Brain microvascular endothelial cell (primary cell): Measurements from ENCODE around the gene NCOR1.

Source experiments
- DNase-seq: peaks from one replicate; pipeline ENCODE4 v3.0.0-alpha.2; 2020
- H3K27ac ChIP-seq: fragments of 250-450 bp; sonication (Bioruptor Pico); 2 replicates; pipeline ENCODE4 v1.5.1; 2020; ENCODE audit warnings: mild to moderate bottlenecking, moderate library complexity
- H3K27me3 ChIP-seq: fragments of 250-450 bp; sonication (Bioruptor Pico); replicated peaks from 2 replicates; pipeline ENCODE4 v1.5.1; 2020; ENCODE audit warnings: mild to moderate bottlenecking
- H3K36me3 ChIP-seq: fragments of 250-450 bp; sonication (Bioruptor Pico); replicated peaks from 2 replicates; pipeline ENCODE4 v1.5.1; 2020; ENCODE audit warnings: mild to moderate bottlenecking
- H3K4me3 ChIP-seq: 2 replicates; pipeline ENCODE4 v1.5.1; 2011; ENCODE audit warnings: low read depth, mild to moderate bottlenecking, control low read depth, low read length, moderate library complexity
- CTCF ChIP-seq: IDR thresholded peaks from 2 replicates; pipeline ENCODE4 v1.5.1; 2011; ENCODE audit warnings: low read depth, mild to moderate bottlenecking, moderate library complexity, low read length, control low read depth, inconsistent platforms; ENCODE audit errors: missing control alignments
- in situ Hi-C: cut with HindIII; loops from 2 replicates; pipeline ENCODE4 v1.10.0; 2017; ENCODE audit warnings: low sequenced_read_pairs, low pct_ligation_motif_present

Gene NCOR1

GRCh38 chr17:16141685-16142084, 73.6 kb downstream of the NCOR1 start:
- in situ Hi-C loops = no loop called here
- peaks cover 41% of the 10 kb centered on the region for H3K36me3 ChIP-seq
- no peak overlapping the region for H3K4me3 ChIP-seq

GRCh38 chr17:16140854-16141253, 74.5 kb downstream of the NCOR1 start:
- DNase-seq = no peak
- Histone ChIP-seq H3K36me3 (peaks cover 42% of the 10 kb centered on the region), H3K27ac (no peak overlapping the region), H3K27me3 (no peaks in the 10 kb centered on the region), H3K4me3 (no peak overlapping the region)
- in situ Hi-C loops = no loop called here
- TF ChIP-seq CTCF = no peak

More at GRCh38 chr17:16141685-16142084, 73.6 kb downstream of the NCOR1 start:
- H3K27me3 ChIP-seq = no peaks in the 10 kb centered on the region
- no peak overlapping the region for H3K27ac ChIP-seq
- DNase-seq = no peak
- no peak for TF ChIP-seq CTCF

- TF ChIP-seq CTCF = no peak
- Histone ChIP-seq H3K27me3 (no peaks in the 10 kb centered on the region), H3K36me3 (peaks cover 32% of the 10 kb centered on the region), H3K4me3 (no peak overlapping the region), H3K27ac (no peak overlapping the region)
- in situ Hi-C loops = no loop called here
- DNase-seq = no peak
Observed at GRCh38 chr17:16135461-16135860, 79.9 kb downstream of the NCOR1 start.

GRCh38 chr17:16131593-16131992, 83.7 kb downstream of the NCOR1 start:
- Histone ChIP-seq H3K4me3 (no peak overlapping the region), H3K27ac (no peak overlapping the region), H3K27me3 (no peaks in the 10 kb centered on the region), H3K36me3 (peaks cover 22% of the 10 kb centered on the region)
- DNase-seq = no peak
- in situ Hi-C loops = no loop called here
- TF ChIP-seq CTCF = no peak

- Histone ChIP-seq H3K36me3 (peaks cover 12% of the 10 kb centered on the region), H3K4me3 (no peak overlapping the region), H3K27me3 (no peaks in the 10 kb centered on the region), H3K27ac (no peak overlapping the region)
- in situ Hi-C loops = no loop called here
- no peak for DNase-seq
- no peak for TF ChIP-seq CTCF
Observed at GRCh38 chr17:16129441-16130205, 85.7 kb downstream of the NCOR1 start.

GRCh38 chr17:16123531-16123930, 91.8 kb downstream of the NCOR1 start:
- peaks cover 23% of the 10 kb centered on the region for H3K36me3 ChIP-seq
- no peaks in the 10 kb centered on the region for H3K27me3 ChIP-seq
- DNase-seq = no peak
- no peak for TF ChIP-seq CTCF
- H3K4me3 ChIP-seq = no peak overlapping the region
- no peak overlapping the region for H3K27ac ChIP-seq
- in situ Hi-C loops = no loop called here
